Kidney epithelial cell (primary cell): ENCODE measurements around the gene RNF112. TPM values are rescaled to one million over a fixed set of nuclear protein-coding genes. Genes with fewer than 3 reads are reported as not detected.

Experiments
- DNase-seq: peaks from one replicate; pipeline ENCODE4 v3.0.0-alpha.2; 2010; ENCODE audit warnings: low read depth
- H3K27me3 ChIP-seq: 2 replicates; pipeline ENCODE4 v1.6.0; 2011; ENCODE audit warnings: low read length; ENCODE audit not compliant: control insufficient read depth, insufficient read depth
- H3K36me3 ChIP-seq: 2 replicates; pipeline ENCODE4 v1.5.1; 2011; ENCODE audit warnings: low read length; ENCODE audit not compliant: control insufficient read depth, insufficient read depth
- H3K4me3 ChIP-seq: 2 replicates; pipeline ENCODE4 v1.5.1; 2011; ENCODE audit warnings: low read depth, mild to moderate bottlenecking, control low read depth, low read length
- total RNA-seq: library from RNA; depleted of rRNA; stranded (reverse); fragments of >200 nt; gene quantifications from 2 replicates; pipeline ENCODE4 v1.2.3, GENCODE V29; 2015
- TF ChIP-seq, protein P1 (sequence below): IDR thresholded peaks from 2 replicates; pipeline ENCODE4 v1.5.1; 2011; ENCODE audit warnings: mild to moderate bottlenecking, moderate library complexity, low read length, control low read depth, inconsistent platforms; ENCODE audit not compliant: insufficient read depth, poor library complexity, severe bottlenecking

Gene RNF112
- total RNA-seq, 1 donor from 2014 or later: 0.08 TPM

GRCh38 chr17:19408346-19408710 lies 2.7 kb upstream of the RNF112 start:
- DNase-seq: no peak
- no peaks in the 10 kb centered on the region for H3K36me3 ChIP-seq
- TF ChIP-seq, protein P1, sequence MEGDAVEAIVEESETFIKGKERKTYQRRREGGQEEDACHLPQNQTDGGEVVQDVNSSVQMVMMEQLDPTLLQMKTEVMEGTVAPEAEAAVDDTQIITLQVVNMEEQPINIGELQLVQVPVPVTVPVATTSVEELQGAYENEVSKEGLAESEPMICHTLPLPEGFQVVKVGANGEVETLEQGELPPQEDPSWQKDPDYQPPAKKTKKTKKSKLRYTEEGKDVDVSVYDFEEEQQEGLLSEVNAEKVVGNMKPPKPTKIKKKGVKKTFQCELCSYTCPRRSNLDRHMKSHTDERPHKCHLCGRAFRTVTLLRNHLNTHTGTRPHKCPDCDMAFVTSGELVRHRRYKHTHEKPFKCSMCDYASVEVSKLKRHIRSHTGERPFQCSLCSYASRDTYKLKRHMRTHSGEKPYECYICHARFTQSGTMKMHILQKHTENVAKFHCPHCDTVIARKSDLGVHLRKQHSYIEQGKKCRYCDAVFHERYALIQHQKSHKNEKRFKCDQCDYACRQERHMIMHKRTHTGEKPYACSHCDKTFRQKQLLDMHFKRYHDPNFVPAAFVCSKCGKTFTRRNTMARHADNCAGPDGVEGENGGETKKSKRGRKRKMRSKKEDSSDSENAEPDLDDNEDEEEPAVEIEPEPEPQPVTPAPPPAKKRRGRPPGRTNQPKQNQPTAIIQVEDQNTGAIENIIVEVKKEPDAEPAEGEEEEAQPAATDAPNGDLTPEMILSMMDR: no peak
- peaks cover 14% of the 10 kb centered on the region for H3K27me3 ChIP-seq
- H3K4me3 ChIP-seq: no peak overlapping the region

GRCh38 chr17:19409066-19409465 lies 2.0 kb upstream of the RNF112 start:
- DNase-seq: no peak
- TF ChIP-seq, protein P1: no peak
- Histone ChIP-seq H3K36me3 (no peaks in the 10 kb centered on the region), H3K27me3 (peaks cover 14% of the 10 kb centered on the region), H3K4me3 (no peak overlapping the region)

GRCh38 chr17:19409509-19409908 lies 1.5 kb upstream of the RNF112 start:
- peak; percentile 52 for DNase-seq
- Histone ChIP-seq H3K36me3 (no peaks in the 10 kb centered on the region), H3K27me3 (peaks cover 17% of the 10 kb centered on the region), H3K4me3 (no peak overlapping the region)
- TF ChIP-seq, protein P1: no peak

- TF ChIP-seq, protein P1: no peak
- Histone ChIP-seq H3K36me3 (no peaks in the 10 kb centered on the region), H3K4me3 (no peak overlapping the region), H3K27me3 (peaks cover 20% of the 10 kb centered on the region)
- DNase-seq: no peak
Observed at GRCh38 chr17:19410091-19410490, 941 bp upstream of the RNF112 start.

GRCh38 chr17:19411631-19412030 lies 599 bp downstream of the RNF112 start:
- Histone ChIP-seq H3K36me3 (no peaks in the 10 kb centered on the region), H3K27me3 (peaks cover 24% of the 10 kb centered on the region), H3K4me3 (no peak overlapping the region)
- DNase-seq: no peak
- TF ChIP-seq, protein P1: no peak

- Histone ChIP-seq H3K36me3 (no peaks in the 10 kb centered on the region), H3K27me3 (peaks cover 24% of the 10 kb centered on the region), H3K4me3 (no peak overlapping the region)
- TF ChIP-seq, protein P1: no peak
- no peak for DNase-seq
Observed at GRCh38 chr17:19412510-19412909, 1.5 kb downstream of the RNF112 start.
